HepG2 (cell line): Measurements from ENCODE around the gene MYCBPAP. TPM values are rescaled to one million over a fixed set of nuclear protein-coding genes. Genes with fewer than 3 reads are reported as not detected.
A peak's percentile ranks its signal among the peaks of the same experiment; 100 is the strongest.

Experiments
- ATAC-seq: fragments of 200-7000 bp; cut with Tn5 transposase; 3 replicates; pipeline ENCODE4 v1.9.1; 2020; ENCODE audit warnings: mild to moderate bottlenecking, moderate library complexity
- BruUV-seq: library from RNA; stranded (reverse); fragments of 400-500 nt; replicated peaks from 2 replicates; lab custom pipeline; 2021; lab: Mats Ljungman, UMichigan
- CTCF ChIA-PET: fragments of 300-600 bp; formaldehyde crosslinking; extraction: SDS; loops from one replicate; lab custom pipeline; 2021; ENCODE audit warnings: low total read pairs, inconsistent platforms, low intra/inter-chr PET ratio; lab: Yijun Ruan, JAX
- POLR2A ChIA-PET: fragments of 350-600 bp; sonication (Branson Sonifier 250); formaldehyde crosslinking; loops from one replicate; lab custom pipeline; 2020; ENCODE audit warnings: antibody characterized with exemption, inconsistent platforms; lab: Yijun Ruan, JAX
- DNase-seq: peaks from one replicate; pipeline ENCODE4 v3.0.0-alpha.2; 2015; ENCODE audit warnings: low spot score
- FAIRE-seq: peaks from 3 replicates; lab custom pipeline; 2011; peaks lifted over from hg19 to GRCh38; lab: Jason Lieb, UNC
- H2AFZ ChIP-seq: one replicate; pipeline ENCODE4 v1.6.1; 2011; ENCODE audit warnings: low read length, inconsistent platforms
- H3K27ac ChIP-seq: fragments of 300-600 bp; 3 replicates; pipeline ENCODE4 v1.8.0; 2011; ENCODE audit warnings: mixed run types, mild to moderate bottlenecking, mixed read lengths, low read length, inconsistent platforms; ENCODE audit not compliant: insufficient read depth; ENCODE audit errors: extremely low read length
- H3K27me3 ChIP-seq, 2 experiments: fragments of 200-600 bp in 1 of 2; 2 replicates in 1 of 2; 3 replicates in 1 of 2; pipeline versions ENCODE4 v1.6.0 to v1.8.0; 2011; ENCODE audit warnings: low read length in 2 of 2, mild to moderate bottlenecking in 2 of 2, moderate library complexity in 2 of 2, inconsistent platforms in 1 of 2; ENCODE audit not compliant: insufficient read depth in 2 of 2, control insufficient read depth in 1 of 2
- H3K36me3 ChIP-seq, 2 experiments: fragments of 200-600 bp in 1 of 2; replicated peaks in 1 of 2; 2 replicates in 1 of 2; 3 replicates in 1 of 2; pipeline versions ENCODE4 v1.5.1 to v1.8.0; 2011; ENCODE audit warnings: low read length in 2 of 2, inconsistent platforms in 1 of 2; ENCODE audit not compliant: insufficient read depth in 2 of 2, control insufficient read depth in 1 of 2
- H3K4me1 ChIP-seq: 2 replicates; pipeline ENCODE4 v1.5.1; 2012; ENCODE audit warnings: low read length, inconsistent platforms; ENCODE audit not compliant: insufficient read depth
- H3K4me2 ChIP-seq: 2 replicates; pipeline ENCODE4 v1.6.0; 2011; ENCODE audit warnings: low read depth, low read length, inconsistent platforms
- H3K4me3 ChIP-seq, 3 experiments: fragments of 200-600 bp in 1 of 3; sonication (generic), shearing (Covaris generic) in 1 of 3; replicated peaks in 1 of 3; 2 replicates each; pipeline ENCODE4 v1.5.1; 2011 to 2016; ENCODE audit warnings: low read length in 3 of 3, inconsistent platforms in 2 of 3, low read depth in 2 of 3, mild to moderate bottlenecking in 2 of 3, control low read depth in 1 of 3, mixed read lengths in 1 of 3; ENCODE audit not compliant: insufficient read depth in 1 of 3
- H3K79me2 ChIP-seq: one replicate; pipeline ENCODE4 v1.6.1; 2011; ENCODE audit warnings: low read length, inconsistent platforms; ENCODE audit not compliant: insufficient read depth
- H3K9ac ChIP-seq: 2 replicates; pipeline ENCODE4 v1.6.0; 2011; ENCODE audit warnings: mild to moderate bottlenecking, low read depth, low read length, inconsistent platforms; ENCODE audit not compliant: insufficient read depth
- H3K9me3 ChIP-seq: 2 replicates; pipeline ENCODE4 v1.5.1; 2012; ENCODE audit warnings: mild to moderate bottlenecking, low read length
- H4K20me1 ChIP-seq: 2 replicates; pipeline ENCODE4 v1.6.0; 2011; ENCODE audit warnings: inconsistent platforms, mild to moderate bottlenecking, low read length, moderate library complexity; ENCODE audit not compliant: insufficient read depth
- FOXO4 ChIP-seq: sonication (generic); formaldehyde crosslinking; conservative IDR thresholded peaks from 2 replicates; pipeline ENCODE4 v1.8.1; 2023; ENCODE audit warnings: missing genetic modification reagents
- SAFB2 ChIP-seq: sonication (generic); formaldehyde crosslinking; IDR thresholded peaks from 2 replicates; pipeline ENCODE4 v1.5.1; 2020; ENCODE audit warnings: missing genetic modification reagents, low read depth, mild to moderate bottlenecking, borderline replicate concordance
- YEATS4 ChIP-seq: sonication (generic); formaldehyde crosslinking; IDR thresholded peaks from 2 replicates; pipeline ENCODE4 v1.4.0; 2020; ENCODE audit warnings: missing genetic modification reagents, borderline replicate concordance
- ZBTB8A ChIP-seq: sonication (generic); formaldehyde crosslinking; IDR thresholded peaks from 2 replicates; pipeline ENCODE4 v1.4.0; 2020; ENCODE audit warnings: mild to moderate bottlenecking, low read depth, missing genetic modification reagents, borderline replicate concordance
- ZNF547 ChIP-seq: sonication (generic); formaldehyde crosslinking; IDR thresholded peaks from 2 replicates; pipeline ENCODE4 v1.5.1; 2020; ENCODE audit warnings: mild to moderate bottlenecking, missing genetic modification reagents
- ZNF883 ChIP-seq: sonication (generic); formaldehyde crosslinking; IDR thresholded peaks from 2 replicates; pipeline ENCODE4 v1.5.1; 2020; ENCODE audit warnings: mild to moderate bottlenecking, missing genetic modification reagents; ENCODE audit errors: not compliant biosample characterization
- ZSCAN21 ChIP-seq: sonication (generic); formaldehyde crosslinking; IDR thresholded peaks from 2 replicates; pipeline ENCODE4 v1.8.0; 2022; ENCODE audit warnings: mild to moderate bottlenecking, missing genetic modification reagents, moderate library complexity, borderline replicate concordance
- ZXDC ChIP-seq: sonication (generic); formaldehyde crosslinking; IDR thresholded peaks from 2 replicates; pipeline ENCODE4 v1.5.0; 2020; ENCODE audit warnings: mild to moderate bottlenecking, missing genetic modification reagents
- WGBS: methylation state at CpG from one replicate; pipeline ENCODE4 v1.1.6; 2017; ENCODE audit warnings: low lambda C conversion rate; 5-methylcytosine and 5-hydroxymethylcytosine counted together
- in situ Hi-C: cut with HindIII; loops from 2 replicates; pipeline ENCODE4 v1.10.0; 2017; ENCODE audit warnings: low pct_unique_long_range_greater_than_20kb; ENCODE audit not compliant: extremely low pct_ligation_motif_present
- intact Hi-C: fragments of 100-400 bp; cut with micrococcal nuclease; formaldehyde crosslinking; loops from one replicate; pipeline ENCODE4 v1.10.0; 2022; ENCODE audit not compliant: unreplicated experiment
- polyA plus RNA-seq, 8 experiments: library from polyadenylated mRNA; depleted of rRNA in 3 of 8; stranded (reverse) in 7 of 8; unstranded in 1 of 8; fragments of >200 nt; fragmentation: Illumina TruSeq in 4 of 8; extraction: Trizol in 4 of 8; gene quantifications; 2 replicates each; pipeline versions ENCODE4 v1.2.1 to v1.2.3, GENCODE V29; 2011 to 2016; ENCODE audit warnings: low read depth in 4 of 8, missing spikeins in 1 of 8, mixed read lengths in 1 of 8; ENCODE audit not compliant: insufficient read depth in 1 of 8
- total RNA-seq, 5 experiments: library from RNA; depleted of rRNA; stranded (reverse); fragments of >200 nt; fragmentation: Illumina TruSeq; extraction: Trizol; gene quantifications; 2 replicates each; pipeline ENCODE4 v1.2.3, GENCODE V29; 2016; ENCODE audit warnings: low read depth in 1 of 5

The MYCBPAP gene
- total and polyA plus RNA-seq, 2 of the 13 experiments (the other 11 are each of a cell fraction or from before 2014, with no cell fraction given), result 0.22 to 0.24 TPM

- intact Hi-C loops, result loop anchor here (1.0 kb wide), 1 partner anchor 63 kb away; no protein-coding TSS in a partner anchor
- POLR2A ChIA-PET, result interaction anchor here (0.7 to 2.8 kb wide), 9 partner anchors 9 to 98 kb away, joined by 3 to 23 read pairs (median 10); partner anchors contain the start of genes ACSF2, CHAD and LRRC59
- ATAC-seq, result no peak
These were observed 48.5 kb upstream of the MYCBPAP start for GRCh38 chr17:50459756-50460155.

More at GRCh38 chr17:50459756-50460155, 48.5 kb upstream of the MYCBPAP start:
- in situ Hi-C loops, result no loop called here
- Histone ChIP-seq H4K20me1 (no peaks in the 10 kb centered on the region; the same call in 1 of the 2 replicates), H3K9ac (no peak overlapping the region), H3K79me2 (no peaks in the 10 kb centered on the region), H3K27me3 (no peaks in the 10 kb centered on the region), H3K27ac (peak overlapping the region; percentile 41), H3K4me1 (peaks cover 24% of the 10 kb centered on the region)
- WGBS, result 89% methylated on average over 4 of the region's 4 CpGs
- BruUV-seq, result no TSS peak
- DNase-seq, result no peak
- no peak for TF ChIP-seq ZSCAN21 (CRISPR knock-in tag)
- no peak; the same call in 1 of the 2 replicates for TF ChIP-seq ZNF547 (CRISPR knock-in tag)
- TF ChIP-seq YEATS4 (CRISPR knock-in tag), result 0 out of 2 replicates have a peak, but pooled peaks have one; percentile 11
- TF ChIP-seq FOXO4 (CRISPR knock-in tag), result 0 out of 2 replicates have a peak, but pooled peaks have one; percentile 37
- no peak for TF ChIP-seq ZBTB8A (CRISPR knock-in tag)
- no peak for TF ChIP-seq ZNF883
- TF ChIP-seq ZXDC, result 0 out of 2 replicates have a peak, but pooled peaks have one; percentile 24
- 0 out of 2 replicates have a peak, but pooled peaks have one; percentile 12 for TF ChIP-seq SAFB2 (CRISPR knock-in tag)
- TF ChIP-seq, all 625 proteins: peak for 4
- Histone ChIP-seq H3K4me3 (no peak overlapping the region), H3K36me3 (peaks cover 10 to 20% of the 10 kb centered on the region in 2 experiments; a peak in 4 of 5 replicates), H3K4me2 (no peak overlapping the region), H2AFZ (no peak overlapping the region), H3K9me3 (no peaks in the 10 kb centered on the region)
- CTCF ChIA-PET, result no interaction called here
- FAIRE-seq, result no peak
